Right renal cortex interstitium (tissue), 3 donors: ENCODE results near the gene ABCA2. TPM values are rescaled to one million over a fixed set of nuclear protein-coding genes. Genes with fewer than 3 reads are reported as not detected.

Experiments
- DNase-seq, 3 donors: peaks; one replicate each; pipeline ENCODE4 v3.0.0-alpha.2; 2013; ENCODE audit warnings: low read depth in 3 of 3, low spot score in 2 of 3
- polyA plus RNA-seq, 3 donors: library from polyadenylated mRNA; unstranded; fragments of 120-200 nt; gene quantifications; one replicate each; pipeline ENCODE4 v1.2.1, GENCODE V29; 2013; ENCODE audit not compliant: insufficient read length in 3 of 3

ABCA2 gene
- polyA plus RNA-seq, 3 donors = 42.0 to 49.0 (median 46.3) TPM

DNA sequence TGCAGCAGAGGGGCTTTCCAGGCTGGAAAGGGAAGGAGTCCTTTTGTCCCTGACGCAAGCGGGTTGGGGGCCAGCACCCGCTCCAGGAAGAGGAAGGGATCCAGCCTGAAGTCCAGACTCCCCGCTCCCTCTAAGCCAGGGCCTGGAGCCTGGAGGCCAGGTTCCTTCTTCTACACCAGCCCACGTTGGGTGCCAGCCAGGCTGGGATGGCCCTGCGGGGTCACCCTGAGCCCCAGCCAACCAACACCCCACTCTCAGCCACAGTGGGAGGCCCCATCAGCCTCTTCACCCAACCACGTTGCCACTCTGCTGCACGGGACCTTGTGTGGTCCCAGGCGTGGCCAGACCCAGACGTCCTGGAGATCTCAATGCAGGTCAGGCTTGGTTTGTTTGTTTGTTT lies 4.8 kb upstream of the ABCA2 start:
- DNase-seq = no peak

- DNase-seq = no peak
Observed at GRCh38 chr9:137031904-137032640, 4.0 kb upstream of the ABCA2 start, which contains the start of gene FUT7. FUT7 (minus strand) TSS chr9:137032088; CDS start chr9:137031991, 97 bp downstream.

DNA sequence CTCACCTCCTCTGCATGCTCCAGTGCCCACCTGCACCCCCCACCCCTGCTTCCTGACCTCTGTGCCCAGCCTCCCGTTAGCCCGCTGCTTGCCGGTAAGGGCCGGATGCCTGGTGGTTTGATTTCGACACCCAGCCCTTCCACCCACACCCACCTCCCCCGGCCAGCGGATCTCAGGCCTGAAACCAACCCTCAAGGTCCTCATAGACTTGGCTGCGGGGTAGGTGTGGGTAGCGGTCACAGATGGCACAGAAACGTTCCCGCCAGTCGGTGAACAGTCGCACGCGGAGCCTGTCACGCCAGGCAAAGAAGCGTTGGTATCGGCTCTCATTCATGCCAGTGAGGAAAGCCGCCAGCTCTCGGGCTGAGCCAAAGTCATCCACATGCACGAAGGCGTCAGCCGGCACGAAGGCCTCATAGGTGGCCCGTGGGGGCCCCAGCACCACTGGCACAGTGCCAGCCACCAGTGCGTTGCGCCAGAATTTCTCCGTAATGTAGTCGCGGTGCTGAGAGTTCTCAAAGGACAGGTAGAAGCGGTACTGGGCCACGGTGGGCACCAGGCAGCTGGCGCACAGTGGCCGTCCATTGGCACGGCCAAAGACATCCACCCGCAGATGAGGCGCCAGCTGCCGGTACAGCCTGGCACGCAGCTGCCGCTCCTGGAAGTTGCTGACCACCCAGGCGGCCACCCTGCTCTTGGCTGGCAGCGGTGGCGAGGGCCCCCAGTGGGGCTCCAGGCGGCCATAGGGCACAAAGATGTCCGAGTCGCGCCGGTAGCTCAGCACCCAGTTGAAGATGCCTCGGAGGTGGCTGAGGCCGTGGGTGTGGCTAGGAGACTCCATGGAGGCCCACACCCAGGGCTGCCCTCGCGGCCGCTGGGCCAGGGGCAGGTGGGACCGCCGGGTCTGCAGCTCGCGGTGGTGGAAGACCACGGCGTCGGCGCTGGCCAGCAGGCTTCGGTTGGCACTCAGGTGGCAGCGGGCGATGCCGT lies 2.8 kb upstream of the ABCA2 start:
- DNase-seq = no peak

GRCh38 chr9:137030006-137030405 lies 2.0 kb upstream of the ABCA2 start:
- DNase-seq = no peak

- no peak for DNase-seq
Observed at GRCh38 chr9:137029058-137029936, 1.3 kb upstream of the ABCA2 start.

DNA sequence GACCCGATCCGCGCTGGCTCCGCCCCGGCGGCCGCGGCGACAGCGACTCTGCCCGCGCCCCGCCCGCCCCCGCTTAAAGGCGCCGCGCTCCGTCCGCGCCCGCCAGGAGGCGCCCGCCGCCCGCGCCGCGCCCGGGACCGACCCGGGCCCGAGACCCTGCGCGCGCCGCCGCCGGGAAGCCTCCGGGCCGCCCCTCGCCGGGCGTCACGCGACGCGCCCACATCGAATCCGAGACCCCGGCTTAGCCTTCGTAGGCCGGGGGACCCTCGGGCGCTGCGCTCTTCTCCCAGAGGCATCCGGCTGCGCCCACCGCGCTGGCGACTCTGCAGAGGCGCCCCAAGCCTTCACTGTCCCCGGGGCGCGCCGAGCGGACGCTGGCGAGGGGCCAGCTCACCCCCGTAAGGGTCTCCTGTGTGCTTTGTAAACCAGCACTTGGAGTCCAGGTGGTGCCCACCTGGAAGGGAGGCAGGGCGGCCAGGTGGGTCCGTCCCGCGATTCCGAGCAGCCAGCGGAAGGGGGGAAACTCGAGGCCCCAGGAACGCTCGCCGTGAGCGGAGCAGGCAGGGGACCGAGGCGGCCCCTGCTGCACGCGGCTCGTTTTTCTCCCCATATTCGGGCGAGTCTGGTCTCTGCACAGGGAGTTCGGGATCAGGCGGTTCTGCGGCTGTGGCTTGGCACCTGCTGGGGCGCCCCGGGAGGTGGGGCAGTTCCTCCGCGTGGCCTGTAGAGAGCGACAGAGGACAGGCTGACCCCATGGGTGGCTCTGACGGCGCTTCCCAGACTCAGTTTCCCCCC lies 423 bp upstream of the ABCA2 start:
- DNase-seq = no peak

DNA sequence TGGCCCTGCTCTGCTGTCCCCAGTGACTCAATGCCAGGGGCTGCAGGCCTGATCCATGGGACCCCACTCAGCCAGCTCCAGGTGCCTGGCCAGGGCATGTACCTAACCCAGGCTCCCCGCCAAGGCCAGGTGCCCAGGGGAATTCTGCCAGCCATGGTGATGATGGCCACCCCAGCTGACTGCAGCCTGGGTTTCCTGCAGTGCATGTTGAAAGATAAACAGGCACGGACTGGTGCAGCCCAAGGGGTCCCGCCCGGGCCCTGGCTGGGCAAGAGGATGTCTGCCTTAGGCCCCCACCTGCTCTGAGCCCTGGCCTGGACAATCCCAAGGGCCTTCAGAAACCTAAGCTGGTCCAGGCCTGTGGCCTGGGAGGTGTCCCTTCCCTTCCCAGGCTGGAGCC lies 1.2 kb downstream of the ABCA2 start:
- no peak for DNase-seq

- no peak for DNase-seq
Observed at GRCh38 chr9:137026384-137026783, 1.7 kb downstream of the ABCA2 start.

DNA sequence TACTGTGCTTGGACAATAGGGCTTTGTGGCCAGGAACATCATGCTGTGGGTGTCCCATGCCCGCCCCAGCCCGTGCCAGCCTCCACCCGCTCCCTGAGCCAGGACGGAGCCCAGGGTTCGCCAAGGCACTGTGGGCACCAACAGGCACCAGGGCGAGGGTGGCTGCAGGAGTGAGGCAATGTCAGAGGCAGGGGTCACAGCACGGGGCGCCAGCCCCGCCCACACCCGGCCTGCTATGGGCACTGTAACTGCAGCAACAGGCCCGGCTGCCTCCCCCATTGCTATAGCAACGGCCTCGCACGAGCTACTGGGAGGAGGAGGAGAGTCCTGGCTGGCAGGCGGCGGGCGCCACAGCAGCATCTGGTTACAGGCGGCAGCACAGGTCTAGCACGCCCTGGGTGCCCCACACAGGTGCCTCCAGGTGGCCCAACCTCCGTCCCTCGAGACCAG lies 2.5 kb downstream of the ABCA2 start:
- no peak for DNase-seq

DNA sequence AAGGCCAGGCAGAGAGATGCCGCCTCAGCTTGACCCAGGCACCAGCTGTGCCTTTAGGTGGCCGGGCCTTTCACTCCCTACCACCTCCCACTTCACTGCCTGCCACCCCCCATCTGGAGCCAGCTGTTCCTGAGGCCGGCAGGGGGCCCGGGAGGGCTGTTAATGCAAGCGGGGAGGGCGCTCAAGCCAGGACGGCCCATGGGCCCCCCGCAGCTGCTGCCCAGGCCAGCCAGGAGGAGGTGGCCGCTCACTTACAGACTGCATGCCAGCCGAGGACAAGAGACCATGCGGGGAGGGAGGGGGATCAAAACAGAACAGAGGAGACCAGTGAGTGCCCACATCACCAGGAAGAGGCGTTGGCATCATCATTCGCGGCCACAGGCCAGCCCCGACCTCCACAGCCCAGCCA lies 4.5 kb downstream of the ABCA2 start:
- no peak for DNase-seq

GRCh38 chr9:137023157-137023556 lies 4.9 kb downstream of the ABCA2 start:
- DNase-seq = no peak

GRCh38 chr9:137022662-137023008 lies 5.4 kb downstream of the ABCA2 start:
- no peak for DNase-seq

DNA sequence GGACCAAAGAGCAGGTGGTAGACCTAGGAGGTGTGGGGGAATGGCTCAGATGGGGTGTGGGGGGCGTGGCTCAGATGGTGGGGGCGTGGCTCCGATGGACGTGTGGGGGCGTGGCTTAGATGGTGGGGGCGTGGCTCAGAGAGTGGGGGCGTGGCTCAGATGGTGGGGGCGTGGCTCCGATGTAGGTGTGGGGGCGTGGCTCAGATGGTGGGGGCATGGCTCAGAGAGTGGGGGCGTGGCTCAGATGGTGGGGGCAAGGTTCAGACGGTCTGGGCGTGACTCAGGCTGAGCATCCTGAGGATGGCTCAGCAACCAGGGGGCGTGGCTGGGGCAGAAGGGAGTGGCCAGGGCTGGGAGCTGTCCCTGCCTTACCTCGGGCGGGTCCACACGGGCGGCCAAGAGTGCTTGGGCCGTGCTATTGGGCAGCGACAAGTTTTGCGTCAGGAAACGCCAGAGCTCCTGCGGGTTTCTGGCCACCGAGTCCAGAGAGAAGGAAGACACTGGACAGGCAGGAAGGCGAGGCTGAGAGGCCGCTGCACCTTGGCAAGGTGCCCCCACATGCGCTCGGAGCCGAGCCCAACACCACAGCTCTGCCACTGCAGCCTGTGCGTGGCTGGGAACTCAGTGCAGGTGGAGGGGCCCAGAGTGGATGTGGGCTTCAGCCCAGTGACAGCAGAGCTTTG lies 5.9 kb downstream of the ABCA2 start:
- DNase-seq = no peak

- DNase-seq = no peak
Observed at GRCh38 chr9:137021568-137021978, 6.5 kb downstream of the ABCA2 start.

GRCh38 chr9:137020771-137021567 lies 7.1 kb downstream of the ABCA2 start:
- DNase-seq = no peak

- no peak for DNase-seq
Observed at GRCh38 chr9:137019891-137020683, 8.0 kb downstream of the ABCA2 start.

DNA sequence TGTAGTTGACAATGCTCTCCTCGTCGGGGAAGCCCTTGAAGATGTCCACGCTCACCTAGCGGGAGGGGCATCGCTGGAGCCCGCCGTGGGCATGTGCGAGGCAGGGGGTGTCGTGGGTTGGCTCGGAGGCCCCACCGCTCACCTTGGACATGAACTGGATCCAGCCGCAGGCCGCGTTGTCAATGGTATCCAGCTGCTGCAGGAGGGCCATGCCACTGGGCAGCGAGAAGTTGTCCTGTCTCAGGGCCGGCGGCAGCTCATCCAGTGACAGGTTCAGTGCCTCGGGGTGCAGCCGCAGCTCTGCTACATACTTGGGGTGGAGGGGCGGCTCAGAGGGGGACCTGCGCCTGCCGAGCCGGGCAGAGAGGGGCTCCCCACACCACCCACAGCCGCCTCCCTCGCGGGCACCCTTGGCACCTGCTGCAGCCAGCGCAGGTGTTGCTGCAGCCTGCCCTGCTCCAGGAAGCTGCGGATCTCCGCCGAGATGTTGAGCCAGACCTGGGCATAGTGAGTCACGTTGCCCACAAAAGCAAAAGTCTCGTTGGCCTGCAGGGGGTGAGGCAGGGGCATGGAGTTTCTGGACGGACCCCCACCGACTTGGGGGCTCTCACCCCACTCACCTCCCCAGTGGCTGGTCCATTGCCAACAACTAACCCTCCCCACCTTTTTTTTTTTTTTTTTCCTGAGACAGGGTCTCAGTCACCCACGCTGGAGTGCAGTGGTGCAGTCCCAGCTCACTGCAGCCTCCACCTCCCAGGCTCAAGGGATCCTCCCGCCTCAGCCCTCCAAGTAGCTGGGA lies 9.1 kb downstream of the ABCA2 start:
- DNase-seq = no peak
